H1 (cell line): ENCODE data around the gene METRN. TPM values are rescaled to one million over a fixed set of nuclear protein-coding genes. Genes with fewer than 3 reads are reported as not detected.

Experiments used
- CTCF ChIA-PET: fragments of 300-600 bp; sonication (Branson Sonifier 250); formaldehyde crosslinking; loops from one replicate; lab custom pipeline; 2021; ENCODE audit not compliant: partially characterized antibody; lab: Charles Lee
- POLR2A ChIA-PET: fragments of 300-600 bp; sonication (Branson Sonifier 250); formaldehyde crosslinking; loops from one replicate; lab custom pipeline; 2021; ENCODE audit warnings: inconsistent platforms; ENCODE audit not compliant: partially characterized antibody; lab: Charles Lee
- DNase-seq, 2 experiments: peaks; one replicate each; pipeline versions ENCODE4 v3.0.0 to v3.0.0-alpha.2; 2010 to 2022; ENCODE audit warnings: low spot score in 2 of 2, low read depth in 1 of 2, mixed read lengths in 1 of 2
- FAIRE-seq: peaks from 2 replicates; lab custom pipeline; 2011; peaks lifted over from hg19 to GRCh38; lab: Jason Lieb, UNC
- H2AFZ ChIP-seq: 2 replicates; pipeline ENCODE4 v1.8.1; 2012; ENCODE audit warnings: low read length, inconsistent platforms
- H2AK5ac ChIP-seq: 2 replicates; pipeline ENCODE4 v1.6.1; 2013; ENCODE audit warnings: low read depth, low read length
- H2BK120ac ChIP-seq: replicated peaks from 2 replicates; pipeline ENCODE3; 2013; ENCODE audit warnings: low read depth, low read length, inconsistent platforms
- H2BK12ac ChIP-seq: 2 replicates; pipeline ENCODE4 v1.6.1; 2013; ENCODE audit warnings: low read depth, low read length
- H2BK15ac ChIP-seq: 2 replicates; pipeline ENCODE4 v1.6.1; 2013; ENCODE audit warnings: low read length
- H2BK20ac ChIP-seq: 2 replicates; pipeline ENCODE4 v1.6.1; 2013; ENCODE audit warnings: low read length
- H2BK5ac ChIP-seq: 2 replicates; pipeline ENCODE4 v1.6.1; 2013; ENCODE audit warnings: low read depth, low read length
- H3K14ac ChIP-seq: 2 replicates; pipeline ENCODE4 v1.6.1; 2013; ENCODE audit warnings: inconsistent platforms; ENCODE audit not compliant: insufficient read length
- H3K18ac ChIP-seq: 2 replicates; pipeline ENCODE4 v1.6.1; 2013; ENCODE audit warnings: low read length; ENCODE audit errors: extremely low read depth
- H3K23ac ChIP-seq: 2 replicates; pipeline ENCODE4 v1.6.1; 2013; ENCODE audit warnings: inconsistent platforms; ENCODE audit not compliant: insufficient read length
- H3K23me2 ChIP-seq: 2 replicates; pipeline ENCODE4 v1.6.1; 2013; ENCODE audit warnings: low read depth, low read length
- H3K27ac ChIP-seq: 2 replicates; pipeline ENCODE4 v1.6.1; 2011; ENCODE audit warnings: low read depth, low read length, inconsistent platforms
- H3K27me3 ChIP-seq, 4 experiments: replicated peaks in 1 of 4; 1 replicate in 1 of 4; 2 replicates in 3 of 4; pipeline versions ENCODE4 v1.6.1 to v1.8.1; 2011 to 2013; ENCODE audit warnings: low read length in 3 of 4, mild to moderate bottlenecking in 3 of 4, inconsistent platforms in 2 of 4, mixed read lengths in 2 of 4, moderate library complexity in 1 of 4; ENCODE audit not compliant: control insufficient read depth in 3 of 4, insufficient read depth in 3 of 4; ENCODE audit errors: extremely low read depth in 1 of 4
- H3K36me3 ChIP-seq, 4 experiments: 2 replicates each; pipeline versions ENCODE4 v1.6.1 to v1.8.1; 2011 to 2013; ENCODE audit warnings: mild to moderate bottlenecking in 4 of 4, low read length in 3 of 4, moderate library complexity in 2 of 4, control low read depth in 1 of 4, inconsistent platforms in 1 of 4; ENCODE audit not compliant: insufficient read depth in 4 of 4, control insufficient read depth in 2 of 4
- H3K4ac ChIP-seq: replicated peaks from 2 replicates; pipeline ENCODE3; 2013; ENCODE audit warnings: low read length, low read depth, mixed read lengths, inconsistent platforms; ENCODE audit not compliant: insufficient read length
- H3K4me1 ChIP-seq, 4 experiments: replicated peaks in 1 of 4; 1 replicate in 1 of 4; 2 replicates in 3 of 4; pipeline versions ENCODE4 v1.6.1 to v1.8.1; 2011 to 2013; ENCODE audit warnings: low read length in 3 of 4, inconsistent platforms in 2 of 4, mixed read lengths in 1 of 4; ENCODE audit not compliant: insufficient read depth in 4 of 4, control insufficient read depth in 3 of 4
- H3K4me2 ChIP-seq, 2 experiments: 2 replicates each; pipeline versions ENCODE4 v1.6.1 to v1.8.1; 2011 to 2013; ENCODE audit warnings: low read depth in 2 of 2, low read length in 2 of 2, control low read depth in 1 of 2, inconsistent platforms in 1 of 2, mild to moderate bottlenecking in 1 of 2; ENCODE audit not compliant: insufficient read depth in 1 of 2
- H3K4me3 ChIP-seq, 4 experiments: fragments of 200-600, 300-600 bp in 1 of 4; sonication (generic), shearing (Covaris generic), sonication (Bioruptor Twin) in 1 of 4; 2 replicates each; pipeline versions ENCODE4 v1.5.1 to v1.8.1; 2011 to 2016; ENCODE audit warnings: low read length in 4 of 4, low read depth in 3 of 4, control low read depth in 2 of 4, inconsistent platforms in 2 of 4, mild to moderate bottlenecking in 2 of 4, mixed read lengths in 1 of 4, moderate library complexity in 1 of 4; ENCODE audit not compliant: insufficient read depth in 2 of 4; ENCODE audit errors: extremely low read depth in 1 of 4
- H3K56ac ChIP-seq: replicated peaks from 2 replicates; pipeline ENCODE3; 2013; ENCODE audit warnings: low read depth, mild to moderate bottlenecking, mixed read lengths, low read length, inconsistent platforms; ENCODE audit not compliant: insufficient read length
- H3K79me1 ChIP-seq: 2 replicates; pipeline ENCODE4 v1.6.1; 2013; ENCODE audit warnings: low read depth, low read length, control low read depth
- H3K79me2 ChIP-seq, 2 experiments: 2 replicates each; pipeline versions ENCODE4 v1.6.1 to v1.8.1; 2012 to 2013; ENCODE audit warnings: low read length in 2 of 2, mild to moderate bottlenecking in 2 of 2, inconsistent platforms in 1 of 2; ENCODE audit not compliant: insufficient read depth in 2 of 2, control insufficient read depth in 1 of 2
- H3K9ac ChIP-seq, 4 experiments: replicated peaks in 1 of 4; 1 replicate in 1 of 4; 2 replicates in 3 of 4; pipeline versions ENCODE4 v1.6.1 to v1.8.1; 2011 to 2013; ENCODE audit warnings: low read depth in 3 of 4, low read length in 3 of 4, control low read depth in 2 of 4, mild to moderate bottlenecking in 2 of 4, moderate library complexity in 2 of 4, inconsistent platforms in 1 of 4; ENCODE audit errors: extremely low read depth in 1 of 4
- H3K9me3 ChIP-seq, 2 experiments: 2 replicates each; pipeline versions ENCODE4 v1.6.1 to v1.8.1; 2012 to 2013; ENCODE audit warnings: mild to moderate bottlenecking in 2 of 2, moderate library complexity in 2 of 2, control low read depth in 1 of 2, inconsistent platforms in 1 of 2, low read depth in 1 of 2, low read length in 1 of 2, mixed read lengths in 1 of 2; ENCODE audit not compliant: insufficient read depth in 2 of 2
- H4K20me1 ChIP-seq, 2 experiments: replicated peaks in 1 of 2; 2 replicates each; pipeline versions ENCODE3 to v1.8.1; 2011 to 2013; ENCODE audit warnings: inconsistent platforms in 2 of 2, low read length in 2 of 2, mild to moderate bottlenecking in 1 of 2; ENCODE audit not compliant: insufficient read depth in 2 of 2, control insufficient read depth in 1 of 2
- H4K5ac ChIP-seq: 2 replicates; pipeline ENCODE4 v1.6.1; 2013; ENCODE audit warnings: low read length, low read depth, mixed read lengths, inconsistent platforms; ENCODE audit not compliant: insufficient read length
- H4K8ac ChIP-seq: 2 replicates; pipeline ENCODE4 v1.8.0; 2013; ENCODE audit warnings: mild to moderate bottlenecking, moderate library complexity, low read length, inconsistent platforms; ENCODE audit not compliant: insufficient read depth; ENCODE audit errors: extremely low read depth
- H4K91ac ChIP-seq: replicated peaks from 2 replicates; pipeline ENCODE3; 2013; ENCODE audit warnings: low read length, mixed read lengths, inconsistent platforms; ENCODE audit not compliant: insufficient read length
- CEBPB ChIP-seq: IDR thresholded peaks from 2 replicates; pipeline ENCODE4 v1.6.1; 2012; ENCODE audit warnings: low read depth, low read length
- CHD1 ChIP-seq: IDR thresholded peaks from 2 replicates; pipeline ENCODE4 v1.6.1; 2012; ENCODE audit warnings: low read depth, low read length, improper control_type of control experiment
- POLR2AphosphoS5 ChIP-seq: IDR thresholded peaks from 2 replicates; pipeline ENCODE4 v1.6.1; 2011; ENCODE audit warnings: low read depth, low read length
- POU5F1 ChIP-seq: IDR thresholded peaks from 2 replicates; pipeline ENCODE4 v1.6.1; 2011; ENCODE audit warnings: low read depth, mild to moderate bottlenecking, low read length, moderate library complexity
- SIX5 ChIP-seq: IDR thresholded peaks from 2 replicates; pipeline ENCODE4 v1.6.1; 2011; ENCODE audit warnings: mild to moderate bottlenecking, low read depth, low read length
- SUZ12 ChIP-seq: fragments of 200-600 bp; sonication (generic); IDR thresholded peaks from 2 replicates; pipeline ENCODE4 v1.6.1; 2012; ENCODE audit warnings: mild to moderate bottlenecking, inconsistent platforms, low read length, moderate library complexity, mixed read lengths
- TBP ChIP-seq: IDR thresholded peaks from 2 replicates; pipeline ENCODE4 v1.6.1; 2011; ENCODE audit warnings: low read depth, low read length, improper control_type of control experiment
- WGBS, 2 experiments: shearing (Covaris generic) in 1 of 2; methylation state at CpG; one replicate each; pipeline versions ENCODE4 v1.1.6 to v1.1.7; 2013 to 2015; ENCODE audit warnings: low lambda C conversion rate in 2 of 2, mixed read lengths in 2 of 2, inconsistent platforms in 1 of 2, low coverage in 1 of 2, missing lambda C conversion rate in 1 of 2; ENCODE audit not compliant: insufficient replicate concordance in 2 of 2, insufficient coverage in 1 of 2, insufficient read length in 1 of 2; ENCODE audit errors: extremely low coverage in 1 of 2, missing lambda C conversion rate in 1 of 2; 5-methylcytosine and 5-hydroxymethylcytosine counted together
- polyA plus RNA-seq, 7 experiments: library from polyadenylated mRNA; depleted of rRNA in 3 of 7; stranded (reverse) in 5 of 7; unstranded in 2 of 7; fragments of >200 nt in 5 of 7; fragments of 200-250 nt in 2 of 7; gene quantifications; 1 replicate in 5 of 7; 2 replicates in 1 of 7; 4 replicates in 1 of 7; pipeline versions ENCODE4 v1.2.1 to v1.2.3, GENCODE V29; 2011 to 2013; ENCODE audit warnings: missing spikeins in 2 of 7, mixed read lengths in 2 of 7
- total RNA-seq: library from RNA; stranded (reverse); fragmentation: NEBNext Ultra II Directional; extraction: Animal tissue kit (Norgen Biotek cat#: 25700); gene quantifications from 2 replicates; pipeline ENCODE4 v1.2.1, GENCODE V29; 2021

Gene METRN
- total and polyA plus RNA-seq, 2 of the 8 experiments (the other 6 are each of a cell fraction or from before 2014, with no cell fraction given): 18.7 to 25.8 TPM

- H3K79me1 ChIP-seq: no peaks in the 10 kb centered on the region
- H3K4me1 ChIP-seq: peaks cover 0 to 14% (median 8%) of the 10 kb centered on the region in 4 experiments; a peak in 5 of 7 replicates
- ChIA-PET CTCF (interaction anchor here (0.5 to 35.8 kb wide), 9 partner anchors 6 to 682 kb away, joined by 3 to 977 read pairs (median 3); partner anchors contain the start of genes ANTKMT, CCDC78, CHTF18 and CIAO3), POLR2A (interaction anchor here (1.3 to 23.0 kb wide), 9 partner anchors 10 to 74 kb away, joined by 3 to 353 read pairs (median 4); partner anchors contain the start of genes ANTKMT, CCDC78, CIAO3 and GNG13)
- no peaks in the 10 kb centered on the region for H3K9me3 ChIP-seq
- H3K36me3 ChIP-seq: peaks cover 0 to 3% (median under 1%) of the 10 kb centered on the region in 4 experiments; a peak in 1 of 8 replicates
- no peak overlapping the region for H2AK5ac ChIP-seq
- no peak overlapping the region for H2BK20ac ChIP-seq
- H4K91ac ChIP-seq: no peak overlapping the region
- H2BK12ac ChIP-seq: no peak overlapping the region
- H2BK5ac ChIP-seq: no peak overlapping the region
- no peak overlapping the region for H3K18ac ChIP-seq
- DNase-seq (no peak), FAIRE-seq (no peak)
- H2AFZ ChIP-seq: no peak overlapping the region
- H3K4me3 ChIP-seq: no peak overlapping the region
- no peak overlapping the region for H2BK120ac ChIP-seq
- H4K8ac ChIP-seq: peak overlapping the region; percentile 15; the same call in 1 of the 2 replicates
- no peak overlapping the region for H3K9ac ChIP-seq
- TF ChIP-seq SIX5 (no peak), POLR2AphosphoS5 (no peak; the same call in 1 of the 2 replicates), TBP (no peak), CEBPB (no peak), CHD1 (no peak), POU5F1 (no peak), SUZ12 (no peak)
- no peak overlapping the region for H3K23ac ChIP-seq
- no peak overlapping the region for H3K14ac ChIP-seq
- H3K4me2 ChIP-seq: no peak overlapping the region; a peak in 1 of 4 replicates
- H3K79me2 ChIP-seq: no peaks in the 10 kb centered on the region
- H3K4ac ChIP-seq: no peak overlapping the region
- peaks cover 2 to 11% of the 10 kb centered on the region in 2 experiments for H4K20me1 ChIP-seq
- H2BK15ac ChIP-seq: no peak overlapping the region
- no peak overlapping the region for H3K56ac ChIP-seq
- H3K27me3 ChIP-seq: peaks cover 0 to 16% (median 5%) of the 10 kb centered on the region in 4 experiments; a peak in 4 of 7 replicates
- H3K23me2 ChIP-seq: peaks cover 19% of the 10 kb centered on the region; the same call in 1 of the 2 replicates
- H4K5ac ChIP-seq: no peak overlapping the region
- 92% methylated on average over 37 of the region's 37 CpGs; no CpG with 5 or more reads in 1 of the 2 experiments for WGBS, 2 experiments
- no peak overlapping the region for H3K27ac ChIP-seq
Observed at GRCh38 chr16:729768-730665, 15.1 kb downstream of the METRN start.
